ENCODE results near the gene ADCY4. TPM values are rescaled to one million over a fixed set of nuclear protein-coding genes. Genes with fewer than 3 reads are reported as not detected.

The ADCY4 gene
- total RNA-seq = 0.85 and 1.0 TPM in 2 replicates

GRCh38 chr14:24334431-24335291 lies at the start of gene ADCY4:
TSS of gene ADCY4 (minus strand) at chr14:24335071. CDS start at chr14:24334652, 419 bp downstream.

DNA sequence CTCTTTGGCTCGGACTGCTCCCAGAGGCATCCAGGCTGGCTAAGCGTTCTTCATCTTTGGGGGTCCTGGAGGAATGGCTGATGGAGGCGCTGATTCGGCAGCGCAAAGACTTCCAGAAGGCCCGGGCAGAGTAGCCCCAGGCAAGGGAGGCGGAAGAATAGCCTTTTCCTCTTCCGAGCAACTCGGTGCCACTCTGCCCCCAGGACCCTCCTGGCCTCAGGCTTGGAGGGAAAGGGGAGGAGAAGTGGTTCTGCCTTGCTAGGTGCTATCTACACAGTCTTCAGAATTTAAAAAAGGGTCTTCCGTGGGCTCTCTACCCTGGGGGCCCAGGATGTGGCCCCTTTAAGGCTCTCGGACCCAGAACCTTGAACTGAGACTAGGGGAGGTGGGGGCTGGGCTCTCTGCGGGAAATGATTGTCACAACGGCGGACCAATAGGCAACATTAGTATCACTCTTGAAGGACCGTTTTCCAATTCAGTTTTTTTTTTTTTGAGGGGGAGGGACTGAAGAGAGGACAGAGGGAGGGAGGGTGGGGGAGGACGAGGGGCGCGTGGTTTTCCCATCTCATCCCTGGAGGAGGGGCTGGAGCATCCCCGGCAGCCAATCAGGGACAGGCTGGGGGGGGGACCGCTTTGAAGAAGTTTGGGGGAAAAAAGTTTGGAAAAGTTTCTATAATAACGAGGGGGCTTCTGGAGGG lies 32.8 kb upstream of the ADCY4 start, which contains the start of gene NFATC4:
TSS of gene NFATC4 (plus strand) at position 671 of the 698 bp plus-strand sequence. CDS start 157 bp downstream, outside the sequence.

GRCh38 chr14:24339284-24340151 lies 4.6 kb upstream of the ADCY4 start, which contains the start of gene RIPK3:
TSS of gene RIPK3 (minus strand) at chr14:24339991. CDS start at chr14:24339826, 165 bp downstream.

GRCh38 chr14:24310646-24311604 lies 23.9 kb downstream of the ADCY4 start, which contains the start of gene LTB4R:
TSS of gene LTB4R (plus strand) at chr14:24311502. CDS start at chr14:24315652, 4,150 bp downstream.

DNA sequence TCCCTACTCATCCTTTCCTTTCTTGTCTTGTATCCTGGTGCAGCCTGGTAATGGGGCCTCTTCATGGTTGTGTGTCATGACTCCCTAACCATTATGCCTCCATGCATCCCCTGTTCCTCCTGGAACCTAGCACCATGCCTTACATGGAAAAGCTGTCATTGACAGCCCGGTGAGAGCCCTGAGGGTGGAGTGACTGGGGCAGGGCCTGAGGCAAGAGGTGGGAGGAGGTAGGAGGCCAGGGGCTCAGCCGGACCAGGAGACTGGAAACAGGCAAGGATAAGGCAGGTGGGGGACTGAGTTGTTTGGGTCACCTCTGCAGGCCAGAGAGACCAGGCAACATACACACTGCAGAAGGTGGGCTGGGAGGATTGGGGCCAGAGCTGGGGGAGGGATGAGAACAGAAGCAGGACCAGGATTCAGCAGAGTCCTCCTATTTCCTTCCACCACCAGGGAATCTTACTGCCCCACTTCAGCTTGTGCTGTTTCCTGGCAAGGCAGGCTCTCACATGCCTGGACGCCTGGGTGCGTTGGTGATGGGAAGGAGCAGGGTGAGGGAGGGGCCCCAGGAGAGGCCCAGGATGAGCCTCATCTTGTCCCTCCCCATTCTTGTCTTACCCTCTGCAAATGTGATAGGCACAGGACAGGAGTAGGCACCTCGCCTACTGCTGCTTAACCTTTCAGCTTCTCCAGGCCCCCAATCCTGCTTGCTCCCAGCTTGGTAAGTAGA lies 25.2 kb downstream of the ADCY4 start, which contains the start of gene LTB4R2:
TSS of gene LTB4R2 (plus strand) at position 603 of the 727 bp plus-strand sequence. CDS start 525 bp downstream, outside the sequence.

GRCh38 chr14:24307575-24308341 lies 27.1 kb downstream of the ADCY4 start, which contains the start of gene CIDEB:
TSS of gene CIDEB (minus strand) at chr14:24307977. CDS start at chr14:24307858, 119 bp downstream.

GRCh38 chr14:24299255-24300191 lies 35.3 kb downstream of the ADCY4 start, which contains the start of the genes DHRS1 and NOP9:
TSS of gene DHRS1 (minus strand) at chr14:24299780. CDS start at chr14:24299106, 674 bp downstream.
TSS of gene NOP9 (plus strand) at chr14:24299850. CDS start at chr14:24299955, 105 bp downstream.

GRCh38 chr14:24271134-24271833 lies 63.6 kb downstream of the ADCY4 start, which contains the start of gene RABGGTA:
TSS of gene RABGGTA (minus strand) at chr14:24271597. CDS start at chr14:24271115, 482 bp downstream.

Other genes starting within 250 kb of the ADCY4 start
- gene PCK2, start 240.8 kb downstream of the ADCY4 start, total RNA-seq = 137 and 156 TPM in 2 replicates
- gene DCAF11, start 220.3 kb downstream of the ADCY4 start, total RNA-seq = 71.3 and 93.3 TPM in 2 replicates
- 1.1 and 1.7 TPM in 2 replicates for gene NRL, start 220.1 kb downstream of the ADCY4 start, total RNA-seq
- gene FITM1, start 204.4 kb downstream of the ADCY4 start, total RNA-seq = 0.28 and 0.34 TPM in 2 replicates
- gene PSME1, start 198.9 kb downstream of the ADCY4 start, total RNA-seq = 87.5 and 111 TPM in 2 replicates
- 9.5 and 15.7 TPM in 2 replicates for gene EMC9, start 193.5 kb downstream of the ADCY4 start, total RNA-seq
- gene PSME2, start 188.5 kb downstream of the ADCY4 start, total RNA-seq = 39.0 and 51.0 TPM in 2 replicates
- gene RNF31, start 187.6 kb downstream of the ADCY4 start, total RNA-seq = 33.7 and 37.6 TPM in 2 replicates
- gene IRF9, start 173.8 kb downstream of the ADCY4 start, total RNA-seq = 36.1 and 47.5 TPM in 2 replicates
- 1.4 and 1.9 TPM in 2 replicates for gene REC8, start 163.0 kb downstream of the ADCY4 start, total RNA-seq
- gene IPO4, start 146.3 kb downstream of the ADCY4 start, total RNA-seq = 51.8 and 54.3 TPM in 2 replicates
- gene TM9SF1, start 139.6 kb downstream of the ADCY4 start, total RNA-seq = 54.3 and 65.7 TPM in 2 replicates
- gene TSSK4, start 129.4 kb downstream of the ADCY4 start, total RNA-seq = 0.07 TPM in 1 of 2 replicates, not detected in the other
- 48.9 and 52.4 TPM in 2 replicates for gene CHMP4A, start 121.6 kb downstream of the ADCY4 start, total RNA-seq
- gene MDP1, start 119.0 kb downstream of the ADCY4 start, total RNA-seq = 4.6 and 12.3 TPM in 2 replicates
- gene NEDD8, start 102.7 kb downstream of the ADCY4 start, total RNA-seq = 127 and 135 TPM in 2 replicates
- gene GMPR2, start 102.1 kb downstream of the ADCY4 start, total RNA-seq = 72.0 and 80.0 TPM in 2 replicates
- gene TINF2, start 92.4 kb downstream of the ADCY4 start, total RNA-seq = 57.8 and 143 TPM in 2 replicates
- gene TGM1, start 71.9 kb downstream of the ADCY4 start, total RNA-seq = 87.8 and 123 TPM in 2 replicates
- 46.8 and 54.6 TPM in 2 replicates for gene RABGGTA, start 63.5 kb downstream of the ADCY4 start, total RNA-seq
- gene DHRS1, start 35.3 kb downstream of the ADCY4 start, total RNA-seq = 19.8 and 27.9 TPM in 2 replicates
- gene NOP9, start 35.2 kb downstream of the ADCY4 start, total RNA-seq = 34.2 and 36.0 TPM in 2 replicates
- gene CIDEB, start 27.1 kb downstream of the ADCY4 start, total RNA-seq = 1.0 and 2.8 TPM in 2 replicates
- gene LTB4R2, start 24.9 kb downstream of the ADCY4 start, total RNA-seq = 9.6 and 39.9 TPM in 2 replicates
- 5.5 and 20.0 TPM in 2 replicates for gene LTB4R, start 23.6 kb downstream of the ADCY4 start, total RNA-seq
- gene RIPK3, start 4.9 kb upstream of the ADCY4 start, total RNA-seq = 1.4 and 4.6 TPM in 2 replicates
- 3.4 and 9.5 TPM in 2 replicates for gene NFATC4, start 33.1 kb upstream of the ADCY4 start, total RNA-seq
- 2.4 and 23.3 TPM in 2 replicates for gene NYNRIN, start 63.9 kb upstream of the ADCY4 start, total RNA-seq
- gene CBLN3, start 94.6 kb upstream of the ADCY4 start, total RNA-seq = 0.34 and 2.5 TPM in 2 replicates
- gene KHNYN, start 94.9 kb upstream of the ADCY4 start, total RNA-seq = 134 and 140 TPM in 2 replicates
- gene SDR39U1, start 107.7 kb upstream of the ADCY4 start, total RNA-seq = 8.0 and 14.4 TPM in 2 replicates
- gene CMA1, start 173.2 kb upstream of the ADCY4 start, total RNA-seq = not detected in 2 replicates
- gene CTSG, start 241.2 kb upstream of the ADCY4 start, total RNA-seq = not detected in 2 replicates

Data from nasal cavity respiratory epithelium epithelial cell of viscerocranial mucosa (primary cell).